ENCODE measurements around the gene C4BPA.

DNA sequence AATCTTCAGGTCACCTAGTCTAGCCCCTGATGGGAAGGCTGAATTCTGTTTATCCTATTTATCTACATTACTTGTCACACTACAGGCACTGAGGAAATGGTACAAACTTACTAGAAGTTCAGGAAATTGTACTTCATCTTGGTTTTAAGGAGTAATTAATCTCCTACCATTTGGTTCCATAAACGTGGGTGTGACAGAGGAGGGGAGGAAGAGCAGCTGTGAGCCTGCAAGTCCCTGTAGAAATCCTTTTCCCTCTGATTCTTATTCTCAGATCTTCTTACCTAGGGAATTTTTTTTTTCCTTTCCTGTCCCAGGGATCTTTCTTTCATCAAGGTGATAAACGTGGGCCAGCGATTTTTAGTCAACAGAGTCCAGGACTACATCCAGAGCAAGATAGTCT is 36.8 kb upstream of the C4BPA start:
- TF ChIP-seq NFIC (IDR thresholded peaks at IDR 0.05) (no peak), FOXM1 (IDR thresholded peaks at IDR 0.05; ENCODE audit: borderline replicate concordance, low read depth) (no peak), RAD21 (IDR thresholded peaks at IDR 0.05; ENCODE audit: low read depth) (no peak), TAF1 (IDR thresholded peaks at IDR 0.05; ENCODE audit: low read depth) (no peak)
- TF ChIP-seq, protein P1, sequence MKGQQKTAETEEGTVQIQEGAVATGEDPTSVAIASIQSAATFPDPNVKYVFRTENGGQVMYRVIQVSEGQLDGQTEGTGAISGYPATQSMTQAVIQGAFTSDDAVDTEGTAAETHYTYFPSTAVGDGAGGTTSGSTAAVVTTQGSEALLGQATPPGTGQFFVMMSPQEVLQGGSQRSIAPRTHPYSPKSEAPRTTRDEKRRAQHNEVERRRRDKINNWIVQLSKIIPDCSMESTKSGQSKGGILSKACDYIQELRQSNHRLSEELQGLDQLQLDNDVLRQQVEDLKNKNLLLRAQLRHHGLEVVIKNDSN (IDR thresholded peaks at IDR 0.05): no peak
- TF ChIP-seq, protein P2, sequence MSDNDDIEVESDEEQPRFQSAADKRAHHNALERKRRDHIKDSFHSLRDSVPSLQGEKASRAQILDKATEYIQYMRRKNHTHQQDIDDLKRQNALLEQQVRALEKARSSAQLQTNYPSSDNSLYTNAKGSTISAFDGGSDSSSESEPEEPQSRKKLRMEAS (IDR thresholded peaks at IDR 0.05): no peak
- TF ChIP-seq, protein P3, sequence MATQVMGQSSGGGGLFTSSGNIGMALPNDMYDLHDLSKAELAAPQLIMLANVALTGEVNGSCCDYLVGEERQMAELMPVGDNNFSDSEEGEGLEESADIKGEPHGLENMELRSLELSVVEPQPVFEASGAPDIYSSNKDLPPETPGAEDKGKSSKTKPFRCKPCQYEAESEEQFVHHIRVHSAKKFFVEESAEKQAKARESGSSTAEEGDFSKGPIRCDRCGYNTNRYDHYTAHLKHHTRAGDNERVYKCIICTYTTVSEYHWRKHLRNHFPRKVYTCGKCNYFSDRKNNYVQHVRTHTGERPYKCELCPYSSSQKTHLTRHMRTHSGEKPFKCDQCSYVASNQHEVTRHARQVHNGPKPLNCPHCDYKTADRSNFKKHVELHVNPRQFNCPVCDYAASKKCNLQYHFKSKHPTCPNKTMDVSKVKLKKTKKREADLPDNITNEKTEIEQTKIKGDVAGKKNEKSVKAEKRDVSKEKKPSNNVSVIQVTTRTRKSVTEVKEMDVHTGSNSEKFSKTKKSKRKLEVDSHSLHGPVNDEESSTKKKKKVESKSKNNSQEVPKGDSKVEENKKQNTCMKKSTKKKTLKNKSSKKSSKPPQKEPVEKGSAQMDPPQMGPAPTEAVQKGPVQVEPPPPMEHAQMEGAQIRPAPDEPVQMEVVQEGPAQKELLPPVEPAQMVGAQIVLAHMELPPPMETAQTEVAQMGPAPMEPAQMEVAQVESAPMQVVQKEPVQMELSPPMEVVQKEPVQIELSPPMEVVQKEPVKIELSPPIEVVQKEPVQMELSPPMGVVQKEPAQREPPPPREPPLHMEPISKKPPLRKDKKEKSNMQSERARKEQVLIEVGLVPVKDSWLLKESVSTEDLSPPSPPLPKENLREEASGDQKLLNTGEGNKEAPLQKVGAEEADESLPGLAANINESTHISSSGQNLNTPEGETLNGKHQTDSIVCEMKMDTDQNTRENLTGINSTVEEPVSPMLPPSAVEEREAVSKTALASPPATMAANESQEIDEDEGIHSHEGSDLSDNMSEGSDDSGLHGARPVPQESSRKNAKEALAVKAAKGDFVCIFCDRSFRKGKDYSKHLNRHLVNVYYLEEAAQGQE (IDR thresholded peaks at IDR 0.05; ENCODE audit: low read depth): no peak

All from Ishikawa (cell line).